GM12892 (cell line): ENCODE data around the gene RECK.
"Not testable (repeated sequence)": the region's sequence is repeated elsewhere in the genome, so short reads cannot be mapped to it uniquely, and the experiment has no call there.

ENCODE experiments used
- DNase-seq: peaks from one replicate; pipeline ENCODE4 v3.0.0; 2011; ENCODE audit not compliant: insufficient read length
- FAIRE-seq: peaks from 2 replicates; lab custom pipeline; 2011; peaks lifted over from hg19 to GRCh38; lab: Jason Lieb, UNC
- POLR2A ChIP-seq: IDR thresholded peaks from 2 replicates; pipeline ENCODE4 v1.6.1; 2011; ENCODE audit warnings: low read depth, low read length, control low read depth
- POLR2AphosphoS5 ChIP-seq: IDR thresholded peaks from 2 replicates; pipeline ENCODE4 v1.6.1; 2011; ENCODE audit warnings: low read depth, low read length, control low read depth
- TAF1 ChIP-seq: IDR thresholded peaks from 2 replicates; pipeline ENCODE4 v1.6.1; 2011; ENCODE audit warnings: low read depth, mild to moderate bottlenecking, control low read depth, low read length, borderline replicate concordance

The RECK gene

DNA sequence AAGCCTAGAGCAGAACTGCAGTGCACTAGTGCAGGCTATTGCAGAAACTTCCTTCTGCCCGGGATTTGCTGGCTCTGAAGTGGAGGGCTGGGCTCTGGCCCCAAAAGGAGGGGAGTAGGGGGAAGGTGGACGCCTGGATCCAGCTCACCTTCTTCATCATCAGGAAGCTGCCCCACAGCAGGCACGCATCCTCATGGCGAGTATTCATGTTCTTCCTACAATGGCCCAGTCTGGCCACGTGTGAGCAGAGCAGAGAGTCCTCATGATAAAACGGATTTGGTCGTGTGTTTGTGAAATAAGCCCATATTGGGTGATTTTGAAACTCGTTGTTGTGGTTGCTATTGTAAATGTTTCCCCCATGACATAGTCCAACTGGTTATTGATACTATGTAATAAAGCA, 91.6 kb downstream of the RECK start:
- TF ChIP-seq POLR2AphosphoS5: no peak
- TF ChIP-seq POLR2A: no peak
- TF ChIP-seq TAF1: no peak
- DNase-seq (no peak), FAIRE-seq (no peak)

DNA sequence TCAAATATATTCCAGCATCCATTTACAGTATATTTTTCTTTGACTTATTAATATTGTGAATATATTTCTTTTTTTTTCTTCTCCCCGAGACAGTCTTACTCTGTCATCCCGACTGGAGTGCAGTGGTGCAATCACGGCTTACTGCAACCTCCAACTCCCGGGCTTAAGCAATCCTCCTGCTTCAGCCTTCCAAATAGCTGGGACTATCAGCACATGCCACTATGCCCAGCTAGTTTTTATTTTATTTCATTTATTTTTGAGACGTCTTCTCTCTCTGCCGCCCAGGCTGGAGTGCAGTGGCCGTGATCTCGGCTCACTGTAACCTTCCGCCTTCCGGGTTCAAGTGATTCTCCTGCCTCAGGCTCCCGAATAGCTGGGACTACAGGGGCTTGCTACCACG, 92.4 kb downstream of the RECK start:
- no peak for DNase-seq
- no peak for TF ChIP-seq POLR2A
- TF ChIP-seq POLR2AphosphoS5: no peak
- TF ChIP-seq TAF1: no peak
- FAIRE-seq: no peak

DNA sequence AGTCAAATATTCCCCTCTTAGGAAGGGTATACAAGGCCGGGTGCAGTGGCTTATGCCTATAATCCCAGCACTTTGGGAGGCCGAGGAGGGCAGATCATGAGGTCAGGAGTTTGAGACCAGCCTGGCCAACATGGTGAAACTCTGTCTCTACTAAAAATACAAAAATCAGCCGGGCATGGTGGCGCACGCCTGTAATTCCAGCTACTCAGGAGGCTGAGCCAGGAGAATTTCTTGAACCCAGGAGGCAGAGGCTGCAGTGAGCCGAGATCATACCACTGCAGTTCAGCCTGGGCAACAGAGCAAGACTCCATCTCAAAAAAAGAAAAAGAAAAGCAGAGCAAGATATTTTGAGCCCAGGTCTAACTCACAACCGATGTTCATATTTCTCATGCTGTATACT, 95.0 kb downstream of the RECK start:
- not testable (repeated sequence) for FAIRE-seq, DNase-seq

DNA sequence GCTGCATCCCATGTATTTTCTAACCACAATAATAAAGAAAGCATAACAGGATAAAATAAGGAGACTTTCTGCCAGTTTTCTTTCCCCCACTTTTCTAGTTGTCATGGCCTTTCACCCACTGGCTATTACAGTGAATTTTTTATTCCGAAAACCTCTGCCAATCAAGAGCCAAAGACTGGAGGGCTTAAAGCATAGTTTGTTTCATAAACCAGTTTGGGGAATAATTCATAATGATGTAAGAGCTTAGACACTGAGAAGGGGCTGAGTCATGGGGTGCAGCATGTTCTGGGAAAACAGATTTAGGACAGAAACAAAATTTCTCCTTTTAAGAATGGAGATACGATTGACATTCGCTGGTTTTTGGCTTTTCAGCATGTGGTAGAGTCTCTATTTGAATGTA, 95.4 kb downstream of the RECK start:
- DNase-seq: no peak
- TF ChIP-seq TAF1 (no peak), POLR2A (no peak), POLR2AphosphoS5 (no peak)
- FAIRE-seq: no peak

DNA sequence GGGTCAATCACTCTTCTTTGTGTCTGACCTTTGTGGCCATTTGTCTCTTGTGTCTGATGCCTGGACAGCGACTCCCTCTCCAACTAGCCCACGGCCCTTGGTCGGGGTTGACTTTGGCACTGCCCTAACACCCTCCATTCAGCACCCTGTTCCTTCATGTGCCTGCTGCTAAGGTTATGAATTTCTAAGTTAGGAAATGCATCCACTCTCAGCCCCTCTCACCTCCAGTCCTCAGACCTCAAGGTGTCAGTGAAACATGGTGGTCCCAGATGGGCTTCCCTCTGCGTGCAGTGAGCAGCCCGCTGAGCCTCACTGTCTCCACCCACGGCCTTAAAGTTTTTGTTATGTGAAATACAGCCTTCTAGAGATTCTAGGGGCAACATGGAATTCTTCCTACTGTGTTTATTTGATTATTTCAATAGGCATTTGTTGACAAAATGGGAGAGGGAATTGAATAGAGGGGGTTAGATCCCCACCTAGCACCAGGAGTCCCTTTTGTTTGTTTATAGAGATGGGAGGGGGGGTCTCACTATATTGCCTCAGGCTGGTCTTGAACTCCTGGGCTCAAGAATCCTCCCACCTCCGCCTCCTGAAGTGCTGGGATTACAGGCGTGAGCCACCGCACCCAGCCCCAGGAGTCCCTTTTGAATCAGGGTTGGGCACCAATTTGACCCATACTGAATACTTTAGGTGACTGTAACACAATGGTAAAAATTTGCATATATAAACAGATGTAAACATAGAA, 98.2 kb downstream of the RECK start:
- DNase-seq: no peak
- no peak for FAIRE-seq
- no peak for TF ChIP-seq TAF1
- TF ChIP-seq POLR2A: no peak
- no peak for TF ChIP-seq POLR2AphosphoS5

DNA sequence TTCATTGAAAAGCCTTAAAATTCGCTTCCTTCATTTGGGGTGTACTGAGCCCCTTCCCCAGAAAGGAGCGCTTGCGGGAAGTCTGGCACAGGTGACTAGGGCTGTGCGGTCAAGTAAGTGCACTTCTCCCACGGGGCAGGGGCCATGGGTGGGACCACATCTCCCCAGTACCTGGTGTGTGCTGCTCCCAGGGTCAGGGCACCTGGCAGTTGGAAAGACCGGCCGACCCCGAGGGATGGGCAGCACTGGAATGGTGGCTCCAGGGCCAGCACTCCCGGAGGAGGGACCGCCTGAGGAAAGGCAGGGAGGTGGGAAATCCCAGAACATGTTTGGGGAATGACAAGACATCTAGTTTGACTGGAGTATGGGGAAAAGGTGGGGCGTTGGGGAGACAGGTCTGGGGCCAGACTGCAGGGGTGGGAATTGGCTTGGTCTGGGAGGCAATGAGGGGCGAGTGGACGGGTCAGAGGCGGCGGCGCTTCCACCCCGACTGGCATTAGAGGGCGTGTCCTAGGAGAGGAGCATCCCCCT, 99.1 kb downstream of the RECK start:
- FAIRE-seq: no peak
- no peak for DNase-seq
- no peak for TF ChIP-seq POLR2A
- TF ChIP-seq POLR2AphosphoS5: no peak
- TF ChIP-seq TAF1: no peak

DNA sequence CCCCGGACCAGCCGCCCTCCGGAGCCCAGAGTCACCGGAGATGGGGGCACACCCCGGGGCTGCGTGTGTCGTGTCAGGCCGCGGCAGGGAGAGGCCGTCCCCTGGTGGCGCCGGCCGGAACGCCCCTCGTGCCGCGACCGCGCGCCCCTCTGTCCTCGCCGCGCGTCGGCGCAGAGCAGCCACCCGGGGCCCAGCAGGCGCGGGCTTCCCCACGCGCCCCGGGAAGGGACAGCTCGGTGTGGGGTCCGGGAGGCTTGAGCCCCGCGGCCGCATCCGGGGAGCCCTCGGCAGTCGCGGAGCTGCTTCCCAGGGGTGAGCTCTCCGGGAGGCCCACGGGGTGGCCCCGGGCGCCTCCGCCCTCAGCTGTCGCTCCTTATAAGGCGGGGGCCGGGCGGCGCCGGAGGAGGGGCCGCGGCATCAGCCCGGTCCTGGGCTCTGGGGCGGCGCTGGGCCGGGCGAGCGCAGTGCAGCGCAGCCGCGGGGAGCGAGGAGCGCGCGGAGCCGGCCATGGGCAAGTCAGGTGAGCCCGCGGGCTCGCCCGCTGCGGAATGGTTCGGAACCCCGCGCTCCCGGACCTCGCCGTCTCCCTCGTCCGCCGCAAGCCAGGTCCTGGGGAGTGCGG, 99.7 kb downstream of the RECK start, which contains the start of gene GLIPR2:
GLIPR2 (plus strand) TSS at position 462 of the 622 bp plus-strand sequence; CDS start at position 508, 46 bp downstream.
- DNase-seq (peak; percentile 97), FAIRE-seq (peak; percentile 79)
- TF ChIP-seq POLR2AphosphoS5: peak; percentile 50; the same call in 1 of the 2 replicates
- TF ChIP-seq POLR2A: peak; percentile 68; the same call in 1 of the 2 replicates
- TF ChIP-seq TAF1: no peak

DNA sequence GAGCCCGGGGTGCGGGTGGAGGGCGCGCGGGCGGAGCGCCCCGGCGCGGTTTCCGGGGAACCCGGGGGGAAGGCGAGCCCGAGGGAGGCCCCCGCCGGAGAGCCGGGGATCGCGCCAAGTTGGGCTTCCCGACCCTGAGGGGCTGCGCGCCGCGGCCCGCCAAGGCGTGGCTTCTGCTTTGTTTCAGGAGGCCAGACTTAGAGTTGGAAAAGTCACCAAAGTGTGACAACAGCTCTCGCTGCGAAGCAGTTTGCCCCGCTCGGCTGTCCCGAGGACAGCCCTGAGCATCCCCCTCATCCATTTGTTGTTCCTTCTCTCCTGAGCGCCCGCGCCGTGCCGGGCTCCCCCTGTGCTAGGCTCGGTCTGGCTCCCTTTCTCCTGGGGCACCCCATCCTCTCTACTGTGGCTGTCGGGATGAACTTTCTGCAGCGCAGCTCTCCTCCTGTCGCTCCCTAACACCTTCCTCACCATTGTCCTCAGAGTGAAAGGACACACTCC, 100.2 kb downstream of the RECK start:
- FAIRE-seq (no peak), DNase-seq (no peak)
- TF ChIP-seq POLR2AphosphoS5: no peak
- no peak for TF ChIP-seq POLR2A
- TF ChIP-seq TAF1: no peak

DNA sequence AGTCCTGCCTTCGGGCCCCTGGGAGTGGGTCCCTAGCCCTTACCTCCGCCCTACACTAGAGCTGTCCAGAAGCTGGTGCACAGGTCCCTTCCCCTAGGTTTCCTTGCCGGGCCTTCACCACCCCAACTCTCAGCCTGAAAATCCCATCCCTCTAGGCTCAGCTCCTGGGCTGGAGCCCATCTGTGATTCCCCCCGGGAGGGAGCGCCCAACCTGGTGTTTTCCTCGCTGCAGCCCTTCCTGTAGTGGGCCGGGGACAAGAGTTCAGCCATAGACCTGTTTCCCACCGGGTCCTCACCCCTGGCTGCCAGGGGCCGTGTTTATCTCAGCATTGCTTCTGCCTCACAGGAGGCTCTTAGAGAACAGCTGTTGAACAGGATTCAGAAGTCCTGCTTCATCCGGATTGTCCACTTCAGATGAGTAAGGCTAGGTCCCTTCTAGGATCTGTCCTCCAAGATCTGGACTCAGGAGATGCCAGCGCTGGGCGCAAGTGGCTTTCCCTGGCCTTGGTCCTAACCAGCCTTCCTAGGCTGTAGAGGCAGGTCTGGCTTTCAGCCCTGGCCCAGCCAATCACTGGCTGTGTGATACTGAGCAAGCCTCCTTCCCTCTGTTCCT, 100.8 kb downstream of the RECK start:
- DNase-seq (no peak), FAIRE-seq (no peak)
- TF ChIP-seq POLR2A (no peak), TAF1 (no peak), POLR2AphosphoS5 (no peak)

DNA sequence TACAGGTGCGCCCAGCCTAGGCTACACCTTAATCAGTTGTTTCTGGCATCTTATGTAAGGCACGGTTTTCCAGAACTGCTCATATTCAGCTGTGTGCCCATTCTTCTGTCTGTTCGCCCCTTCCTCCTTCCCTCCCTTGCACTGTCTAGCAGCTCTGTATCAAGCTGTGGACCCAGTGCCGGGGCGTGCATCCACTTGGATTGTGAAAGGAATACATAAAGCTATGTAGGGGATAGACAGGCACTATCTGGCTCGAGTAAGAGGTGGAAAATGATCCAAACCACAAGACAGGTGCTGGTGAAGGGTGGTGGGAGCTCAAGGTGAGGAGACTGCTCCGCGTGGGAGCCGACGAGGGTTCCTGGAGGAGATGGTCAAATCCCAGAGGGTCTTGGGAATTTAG, 101.8 kb downstream of the RECK start:
- FAIRE-seq (no peak), DNase-seq (no peak)
- TF ChIP-seq POLR2AphosphoS5: no peak
- TF ChIP-seq TAF1: no peak
- TF ChIP-seq POLR2A: no peak

DNA sequence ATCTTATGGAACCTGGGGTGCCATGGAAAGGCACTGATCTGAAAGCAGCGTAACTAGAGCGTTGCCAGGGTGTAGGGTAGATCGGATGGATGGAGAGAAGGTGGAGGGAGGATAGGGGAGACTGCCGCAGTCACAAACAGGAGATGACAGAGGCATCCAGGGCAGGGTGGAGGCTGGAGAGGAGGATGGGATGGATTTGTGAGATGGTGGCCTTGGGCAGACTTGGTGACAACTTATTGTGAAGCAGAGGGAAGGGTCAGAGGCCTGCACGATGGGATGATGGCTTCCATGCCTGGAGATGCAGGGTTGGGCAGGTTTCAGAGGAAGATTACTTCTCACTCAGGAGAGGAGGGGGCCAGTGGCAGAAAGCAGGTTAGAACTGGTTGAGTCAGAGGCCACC, 102.2 kb downstream of the RECK start:
- no peak for TF ChIP-seq TAF1
- no peak for TF ChIP-seq POLR2A
- TF ChIP-seq POLR2AphosphoS5: no peak
- no peak for FAIRE-seq
- DNase-seq: no peak
